Measurements from ENCODE around the gene CADM2. TPM values are rescaled to one million over a fixed set of nuclear protein-coding genes. Genes with fewer than 3 reads are reported as not detected.

CADM2 gene
- total and polyA plus RNA-seq, 2 donors (not counting 3 experiments of a cell fraction or from before 2014, with no cell fraction given) = not detected

GRCh38 chr3:85455561-85456200 is 496.9 kb downstream of the CADM2 start:
- no peak overlapping the region for H3K4me3 ChIP-seq (replicated peaks in 1 of 3; ENCODE audit: insufficient read depth in 1 of 3, low read depth in 1 of 3, low read length in 3 of 3)
- ChIA-PET POLR2A (no interaction called here), CTCF (no interaction called here)
- H3K4me2 ChIP-seq (ENCODE audit: insufficient read depth, low read length) = no peak overlapping the region
- dilution Hi-C loops (cut with MboI; ENCODE audit: extremely low pct_ligation_motif_present, low sequenced_read_pairs) (no loop called here), intact Hi-C loops (cut with micrococcal nuclease) (no loop called here)
- no peak overlapping the region for H2AFZ ChIP-seq (ENCODE audit: low read depth, low read length)
- DNase-seq (ENCODE audit: low read depth, low spot score) (no peak), FAIRE-seq (no peak)
- H4K20me1 ChIP-seq (replicated peaks; ENCODE audit: control insufficient read depth, extremely low read depth, insufficient read depth, low read length) = no peaks in the 10 kb centered on the region
- no peak overlapping the region for H3K9ac ChIP-seq (replicated peaks; ENCODE audit: extremely low read depth, insufficient read depth, low read length)
- TF ChIP-seq FOS (IDR thresholded peaks at IDR 0.05; ENCODE audit: borderline replicate concordance, insufficient read depth, low read length) (no peak), EZH2 (IDR thresholded peaks at IDR 0.05; ENCODE audit: borderline replicate concordance, low read depth, low read length, severe bottlenecking) (no peak), CTCF (IDR thresholded peaks at IDR 0.05; ENCODE audit: extremely low read depth in 1 of 2, insufficient read depth in 1 of 2, low read depth in 1 of 2, low read length in 2 of 2) (no peak), MAX (IDR thresholded peaks at IDR 0.05; ENCODE audit: insufficient read depth, insufficient read length) (no peak), MYC (IDR thresholded peaks at IDR 0.05; ENCODE audit: low read depth, low read length) (no peak), GATA2 (IDR thresholded peaks at IDR 0.05; ENCODE audit: insufficient read depth, insufficient read length, low read depth, low read length) (no peak), POLR2A (IDR thresholded peaks at IDR 0.05; ENCODE audit: low read depth, low read length) (no peak), POLR2AphosphoS5 (IDR thresholded peaks at IDR 0.05; ENCODE audit: insufficient read depth, low read depth, low read length) (no peak), JUN (IDR thresholded peaks at IDR 0.05; ENCODE audit: borderline replicate concordance, insufficient read depth, insufficient read length, low read depth) (no peak)
- no peaks in the 10 kb centered on the region for H3K36me3 ChIP-seq (ENCODE audit: control insufficient read depth in 2 of 2, extremely low read depth in 1 of 2, insufficient read depth in 2 of 2, low read length in 2 of 2)
- no peaks in the 10 kb centered on the region for H3K79me2 ChIP-seq (ENCODE audit: control insufficient read depth, insufficient read depth, low read length)
- H3K27me3 ChIP-seq (ENCODE audit: control insufficient read depth in 2 of 2, insufficient read depth in 2 of 2, low read length in 2 of 2) = no peaks in the 10 kb centered on the region
- no peak overlapping the region for H3K27ac ChIP-seq (ENCODE audit: insufficient read depth, low read depth, low read length)
- no peaks in the 10 kb centered on the region for H3K9me3 ChIP-seq (replicated peaks; ENCODE audit: control insufficient read depth, insufficient read depth, low read length)
- H3K9me1 ChIP-seq (replicated peaks; ENCODE audit: control insufficient read depth, extremely low read depth, insufficient read depth, low read length) = no peaks in the 10 kb centered on the region
- no TSS peak for BruUV-seq (replicated peaks)
- no peaks in the 10 kb centered on the region for H3K4me1 ChIP-seq (ENCODE audit: control insufficient read depth, extremely low read depth, insufficient read depth, low read length)
